WTC11 (cell line): Measurements from ENCODE around the gene TMEM108.

Source experiments
- CREM ChIP-seq: sonication (generic); formaldehyde crosslinking; IDR thresholded peaks from 2 replicates; pipeline ENCODE4 v1.8.1; 2022; ENCODE audit warnings: mild to moderate bottlenecking, missing genetic modification reagents, moderate library complexity
- CTCF ChIP-seq: fragments of 200-600 bp; IDR thresholded peaks from 2 replicates; pipeline ENCODE4 v1.8.0; 2022; ENCODE audit warnings: antibody characterized with exemption
- ESRRA ChIP-seq: sonication (generic); formaldehyde crosslinking; IDR thresholded peaks from 2 replicates; pipeline ENCODE4 v1.8.1; 2022; ENCODE audit warnings: mild to moderate bottlenecking, missing genetic modification reagents, borderline replicate concordance
- JUN ChIP-seq: sonication (generic); formaldehyde crosslinking; IDR thresholded peaks from 2 replicates; pipeline ENCODE4 v1.8.0; 2023; ENCODE audit warnings: mild to moderate bottlenecking, missing genetic modification reagents
- SP1 ChIP-seq: sonication (generic); formaldehyde crosslinking; conservative IDR thresholded peaks from 2 replicates; pipeline ENCODE4 v1.8.1; 2022; ENCODE audit warnings: missing genetic modification reagents

- TF ChIP-seq CTCF (no peak), JUN (no peak), SP1 (CRISPR knock-in tag) (no peak), CREM (CRISPR knock-in tag) (no peak), ESRRA (CRISPR knock-in tag) (no peak)
Observed at GRCh38 chr3:133445108-133445507, 406.9 kb downstream of the TMEM108 start.
